ENCODE data around the gene NES.

DNA sequence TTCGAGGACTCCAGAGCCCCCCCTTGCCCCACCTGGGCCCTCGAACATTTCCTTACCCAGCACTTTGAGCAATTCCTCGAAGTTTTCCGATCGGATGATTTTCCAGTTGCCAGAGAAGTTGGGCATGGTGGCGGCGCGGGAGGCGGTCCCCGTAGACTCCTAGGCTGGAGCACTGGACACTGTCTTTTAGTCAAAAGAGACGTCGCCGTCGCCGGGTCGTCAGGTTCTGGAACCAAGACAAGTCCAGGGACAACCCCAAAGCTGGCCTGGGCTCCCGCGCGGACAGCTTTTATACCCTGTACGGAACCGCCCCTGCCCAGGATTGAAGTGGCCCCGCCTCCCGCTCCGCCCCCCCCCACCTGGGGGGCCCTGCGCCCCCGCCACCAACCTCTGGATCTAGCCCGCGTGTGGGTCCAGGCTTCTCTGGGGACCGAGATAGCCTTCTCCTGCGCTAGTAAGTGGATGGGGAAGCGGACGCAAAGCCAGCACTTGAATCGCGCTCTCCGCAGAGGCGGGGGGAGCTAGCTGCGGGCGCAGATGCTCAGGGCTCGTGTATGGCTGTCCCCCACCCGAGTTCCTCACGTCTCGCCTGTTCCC lies 28.2 kb upstream of the NES start, which contains the start of gene CRABP2:
- TF ChIP-seq, protein P1, sequence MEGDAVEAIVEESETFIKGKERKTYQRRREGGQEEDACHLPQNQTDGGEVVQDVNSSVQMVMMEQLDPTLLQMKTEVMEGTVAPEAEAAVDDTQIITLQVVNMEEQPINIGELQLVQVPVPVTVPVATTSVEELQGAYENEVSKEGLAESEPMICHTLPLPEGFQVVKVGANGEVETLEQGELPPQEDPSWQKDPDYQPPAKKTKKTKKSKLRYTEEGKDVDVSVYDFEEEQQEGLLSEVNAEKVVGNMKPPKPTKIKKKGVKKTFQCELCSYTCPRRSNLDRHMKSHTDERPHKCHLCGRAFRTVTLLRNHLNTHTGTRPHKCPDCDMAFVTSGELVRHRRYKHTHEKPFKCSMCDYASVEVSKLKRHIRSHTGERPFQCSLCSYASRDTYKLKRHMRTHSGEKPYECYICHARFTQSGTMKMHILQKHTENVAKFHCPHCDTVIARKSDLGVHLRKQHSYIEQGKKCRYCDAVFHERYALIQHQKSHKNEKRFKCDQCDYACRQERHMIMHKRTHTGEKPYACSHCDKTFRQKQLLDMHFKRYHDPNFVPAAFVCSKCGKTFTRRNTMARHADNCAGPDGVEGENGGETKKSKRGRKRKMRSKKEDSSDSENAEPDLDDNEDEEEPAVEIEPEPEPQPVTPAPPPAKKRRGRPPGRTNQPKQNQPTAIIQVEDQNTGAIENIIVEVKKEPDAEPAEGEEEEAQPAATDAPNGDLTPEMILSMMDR (IDR thresholded peaks at IDR 0.05; ENCODE audit: low read depth, low read length, missing input control), result no peak
- TF ChIP-seq TAF1 (conservative IDR thresholded peaks at IDR 0.05), result no peak
- TF ChIP-seq FOXA1 (IDR thresholded peaks at IDR 0.05), result no peak
- TF ChIP-seq EGR1 (IDR thresholded peaks at IDR 0.05; ENCODE audit: low read depth in 2 of 2), result no peak
- TF ChIP-seq, protein P2, sequence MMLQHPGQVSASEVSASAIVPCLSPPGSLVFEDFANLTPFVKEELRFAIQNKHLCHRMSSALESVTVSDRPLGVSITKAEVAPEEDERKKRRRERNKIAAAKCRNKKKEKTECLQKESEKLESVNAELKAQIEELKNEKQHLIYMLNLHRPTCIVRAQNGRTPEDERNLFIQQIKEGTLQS (IDR thresholded peaks at IDR 0.05), result no peak
- no peak for TF ChIP-seq YY1 (IDR thresholded peaks at IDR 0.05)
- TF ChIP-seq SP1 (IDR thresholded peaks at IDR 0.05), result no peak
- TF ChIP-seq, protein P3, sequence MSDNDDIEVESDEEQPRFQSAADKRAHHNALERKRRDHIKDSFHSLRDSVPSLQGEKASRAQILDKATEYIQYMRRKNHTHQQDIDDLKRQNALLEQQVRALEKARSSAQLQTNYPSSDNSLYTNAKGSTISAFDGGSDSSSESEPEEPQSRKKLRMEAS (IDR thresholded peaks at IDR 0.05), result no peak
